GM10266 (cell line): Measurements from ENCODE around the gene C4orf36.

ENCODE experiments used
- DNase-seq: peaks from one replicate; pipeline ENCODE4 v3.0.0; 2012; ENCODE audit errors: extremely low spot score
- CTCF ChIP-seq: IDR thresholded peaks from 2 replicates; pipeline ENCODE4 v1.5.1; 2012; ENCODE audit warnings: mild to moderate bottlenecking, low read depth; ENCODE audit not compliant: control insufficient read depth, insufficient read depth; ENCODE audit errors: missing control alignments

C4orf36 gene

GRCh38 chr4:86891762-86892635, at the start of gene C4orf36:
Gene C4orf36, minus strand, starts transcription at chr4:86892422. Its CDS starts 902 bp downstream, at chr4:86891520.
- no peak for TF ChIP-seq CTCF
- DNase-seq, result peak; percentile 62

GRCh38 chr4:86940920-86941460, 48.8 kb upstream of the C4orf36 start:
- DNase-seq, result no peak
- no peak for TF ChIP-seq CTCF

- DNase-seq, result peak; percentile 58
- TF ChIP-seq CTCF, result no peak
These were observed 47.7 kb upstream of the C4orf36 start for GRCh38 chr4:86939729-86940575.

- TF ChIP-seq CTCF, result no peak
- no peak for DNase-seq
These were observed 46.7 kb upstream of the C4orf36 start for GRCh38 chr4:86938771-86939520.

- peak; percentile 79 for DNase-seq
- peak; percentile 33 for TF ChIP-seq CTCF
These were observed 43.9 kb upstream of the C4orf36 start for GRCh38 chr4:86935853-86936733.

- DNase-seq, result no peak
- no peak for TF ChIP-seq CTCF
These were observed 43.3 kb upstream of the C4orf36 start for GRCh38 chr4:86935566-86935852.
